ENCODE data around the gene STIM2. TPM values are rescaled to one million over a fixed set of nuclear protein-coding genes. Genes with fewer than 3 reads are reported as not detected.

Gene STIM2
- total RNA-seq, 1 donor from 2014 or later = 25.8 TPM

DNA sequence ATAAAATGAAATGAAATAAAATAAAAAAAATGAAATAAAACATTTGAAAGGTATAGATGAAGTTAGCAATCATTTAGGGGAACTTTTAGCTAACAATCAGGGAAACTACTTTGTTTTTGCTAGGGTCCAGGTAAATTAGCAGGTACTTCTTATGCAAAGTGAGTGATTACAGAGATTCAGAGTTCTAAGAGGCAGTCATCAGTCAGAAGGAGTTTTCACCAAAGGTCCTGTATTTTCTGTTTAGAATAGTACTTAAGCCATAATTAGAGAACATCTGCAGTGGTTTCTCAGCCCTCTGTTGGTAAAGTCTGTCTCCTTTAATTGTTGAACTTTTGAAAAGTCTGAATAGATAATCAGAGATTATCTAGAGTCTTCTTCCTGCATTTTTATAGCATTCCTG is 50.6 kb downstream of the STIM2 start:
- no peak overlapping the region for H3K4me3 Mint-ChIP-seq
- Histone ChIP-seq H3K27ac (no peak overlapping the region), H3K36me3 (no peaks in the 10 kb centered on the region), H4K20me1 (ENCODE audit: low read depth) (peaks cover 9% of the 10 kb centered on the region), H2AFZ (replicated peaks) (no peak overlapping the region), H3K4me2 (no peak overlapping the region), H3K9me3 (ENCODE audit: low read depth) (no peaks in the 10 kb centered on the region), H3K27me3 (no peaks in the 10 kb centered on the region), H3K4me3 (no peak overlapping the region), H3F3A (ENCODE audit: low read depth) (no peaks in the 10 kb centered on the region), H3K79me2 (ENCODE audit: low read depth) (peaks cover 42% of the 10 kb centered on the region), H3K4me1 (peaks cover 17% of the 10 kb centered on the region), H3K9ac (no peak overlapping the region)
- TF ChIP-seq EZH2phosphoT487 (IDR thresholded peaks at IDR 0.05) (no peak), EZH2 (IDR thresholded peaks at IDR 0.05) (no peak)
- TF ChIP-seq, protein P1, sequence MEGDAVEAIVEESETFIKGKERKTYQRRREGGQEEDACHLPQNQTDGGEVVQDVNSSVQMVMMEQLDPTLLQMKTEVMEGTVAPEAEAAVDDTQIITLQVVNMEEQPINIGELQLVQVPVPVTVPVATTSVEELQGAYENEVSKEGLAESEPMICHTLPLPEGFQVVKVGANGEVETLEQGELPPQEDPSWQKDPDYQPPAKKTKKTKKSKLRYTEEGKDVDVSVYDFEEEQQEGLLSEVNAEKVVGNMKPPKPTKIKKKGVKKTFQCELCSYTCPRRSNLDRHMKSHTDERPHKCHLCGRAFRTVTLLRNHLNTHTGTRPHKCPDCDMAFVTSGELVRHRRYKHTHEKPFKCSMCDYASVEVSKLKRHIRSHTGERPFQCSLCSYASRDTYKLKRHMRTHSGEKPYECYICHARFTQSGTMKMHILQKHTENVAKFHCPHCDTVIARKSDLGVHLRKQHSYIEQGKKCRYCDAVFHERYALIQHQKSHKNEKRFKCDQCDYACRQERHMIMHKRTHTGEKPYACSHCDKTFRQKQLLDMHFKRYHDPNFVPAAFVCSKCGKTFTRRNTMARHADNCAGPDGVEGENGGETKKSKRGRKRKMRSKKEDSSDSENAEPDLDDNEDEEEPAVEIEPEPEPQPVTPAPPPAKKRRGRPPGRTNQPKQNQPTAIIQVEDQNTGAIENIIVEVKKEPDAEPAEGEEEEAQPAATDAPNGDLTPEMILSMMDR (IDR thresholded peaks at IDR 0.05) = no peak
- no peak for DNase-seq (ENCODE audit: low spot score)
- no peaks in the 10 kb centered on the region for H3K27me3 Mint-ChIP-seq (ENCODE audit: insufficient read depth, low read depth)
- no peak overlapping the region for H3K27ac Mint-ChIP-seq
- no peaks in the 10 kb centered on the region for H3K36me3 Mint-ChIP-seq
- H3K4me1 Mint-ChIP-seq = peaks cover 6% of the 10 kb centered on the region
- no peaks in the 10 kb centered on the region for H3K9me3 Mint-ChIP-seq

DNA sequence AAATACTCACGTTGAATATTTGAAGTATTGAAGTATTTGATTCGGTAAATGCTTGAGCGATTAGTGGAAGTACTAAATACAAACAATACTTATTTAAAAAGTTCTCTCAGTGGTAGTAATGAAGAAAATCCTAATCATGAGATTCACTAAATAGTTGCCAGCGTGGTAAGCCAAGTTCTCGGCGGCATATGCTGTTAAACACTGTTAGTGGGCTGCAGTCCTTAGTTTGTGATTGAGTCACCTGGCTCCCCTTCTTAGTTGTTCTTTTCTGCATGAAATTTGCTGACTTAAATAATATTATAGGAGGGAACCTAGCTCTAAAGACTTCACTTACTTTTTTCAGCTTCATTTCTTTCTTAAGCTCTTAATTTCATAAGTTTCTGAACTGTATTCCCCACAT is 51.4 kb downstream of the STIM2 start:
- peaks cover 47% of the 10 kb centered on the region for H3K79me2 ChIP-seq (ENCODE audit: low read depth)
- no peaks in the 10 kb centered on the region for H3K9me3 Mint-ChIP-seq
- H3K36me3 Mint-ChIP-seq = no peaks in the 10 kb centered on the region
- peaks cover 9% of the 10 kb centered on the region for H4K20me1 ChIP-seq (ENCODE audit: low read depth)
- no peak for DNase-seq (ENCODE audit: low spot score)
- H3K36me3 ChIP-seq = no peaks in the 10 kb centered on the region
- peaks cover 17% of the 10 kb centered on the region for H3K4me1 ChIP-seq
- H3K27ac Mint-ChIP-seq = no peak overlapping the region
- peaks cover 6% of the 10 kb centered on the region for H3K4me1 Mint-ChIP-seq
- H3K27me3 Mint-ChIP-seq (ENCODE audit: insufficient read depth, low read depth) = no peaks in the 10 kb centered on the region
- H3K4me3 ChIP-seq = no peak overlapping the region
- H3F3A ChIP-seq (ENCODE audit: low read depth) = no peaks in the 10 kb centered on the region
- H3K27ac ChIP-seq = no peak overlapping the region
- no peak overlapping the region for H3K4me2 ChIP-seq
- H3K4me3 Mint-ChIP-seq = no peak overlapping the region
- H3K9ac ChIP-seq = no peak overlapping the region
- TF ChIP-seq EZH2phosphoT487 (IDR thresholded peaks at IDR 0.05) = no peak
- TF ChIP-seq, protein P1 (IDR thresholded peaks at IDR 0.05) = no peak
- TF ChIP-seq EZH2 (IDR thresholded peaks at IDR 0.05) = no peak
- no peaks in the 10 kb centered on the region for H3K9me3 ChIP-seq (ENCODE audit: low read depth)
- no peaks in the 10 kb centered on the region for H3K27me3 ChIP-seq
- H2AFZ ChIP-seq (replicated peaks) = no peak overlapping the region

DNA sequence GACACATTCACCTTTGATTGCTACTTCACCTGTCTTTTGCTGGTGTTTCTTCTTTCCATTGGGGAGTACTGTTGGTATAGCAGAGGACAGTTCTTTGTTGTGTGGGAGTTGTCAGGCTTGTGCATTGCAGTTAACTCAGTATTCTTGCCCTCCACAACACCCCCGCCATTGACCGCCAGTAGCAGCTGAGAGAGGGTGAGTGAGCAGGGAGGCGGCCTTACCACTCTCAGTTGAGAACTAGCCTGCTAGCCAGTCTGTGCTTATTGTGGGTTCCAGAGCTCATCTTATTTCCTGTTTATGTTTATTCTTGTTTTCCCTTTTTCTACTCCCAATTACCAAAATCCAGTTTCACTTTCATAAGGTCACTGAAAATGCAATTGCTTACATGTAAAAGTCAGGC is 52.2 kb downstream of the STIM2 start:
- no peak overlapping the region for H3K9ac ChIP-seq
- peaks cover 12% of the 10 kb centered on the region for H3K4me1 ChIP-seq
- peaks cover 50% of the 10 kb centered on the region for H3K79me2 ChIP-seq (ENCODE audit: low read depth)
- no peak overlapping the region for H3K27ac ChIP-seq
- no peak overlapping the region for H3K27ac Mint-ChIP-seq
- no peaks in the 10 kb centered on the region for H3K36me3 ChIP-seq
- peaks cover 9% of the 10 kb centered on the region for H4K20me1 ChIP-seq (ENCODE audit: low read depth)
- H3F3A ChIP-seq (ENCODE audit: low read depth) = no peaks in the 10 kb centered on the region
- no peak overlapping the region for H2AFZ ChIP-seq (replicated peaks)
- H3K4me3 ChIP-seq = no peak overlapping the region
- no peaks in the 10 kb centered on the region for H3K9me3 ChIP-seq (ENCODE audit: low read depth)
- no peaks in the 10 kb centered on the region for H3K36me3 Mint-ChIP-seq
- peaks cover 6% of the 10 kb centered on the region for H3K4me1 Mint-ChIP-seq
- TF ChIP-seq EZH2phosphoT487 (IDR thresholded peaks at IDR 0.05) = no peak
- TF ChIP-seq EZH2 (IDR thresholded peaks at IDR 0.05) = no peak
- TF ChIP-seq, protein P1 (IDR thresholded peaks at IDR 0.05) = no peak
- H3K9me3 Mint-ChIP-seq = no peaks in the 10 kb centered on the region
- no peaks in the 10 kb centered on the region for H3K27me3 ChIP-seq
- DNase-seq (ENCODE audit: low spot score) = peak; percentile 16
- no peak overlapping the region for H3K4me3 Mint-ChIP-seq
- H3K4me2 ChIP-seq = no peak overlapping the region
- H3K27me3 Mint-ChIP-seq (ENCODE audit: insufficient read depth, low read depth) = no peaks in the 10 kb centered on the region

Measured in neural progenitor cell (in vitro differentiated cells).